H1 (cell line): ENCODE results near the gene P3H1. TPM values are rescaled to one million over a fixed set of nuclear protein-coding genes. Genes with fewer than 3 reads are reported as not detected.

Experiments
- CTCF ChIA-PET: fragments of 300-600 bp; sonication (Branson Sonifier 250); formaldehyde crosslinking; loops from one replicate; lab custom pipeline; 2021; ENCODE audit not compliant: partially characterized antibody; lab: Charles Lee
- POLR2A ChIA-PET: fragments of 300-600 bp; sonication (Branson Sonifier 250); formaldehyde crosslinking; loops from one replicate; lab custom pipeline; 2021; ENCODE audit warnings: inconsistent platforms; ENCODE audit not compliant: partially characterized antibody; lab: Charles Lee
- DNase-seq, 2 experiments: peaks; one replicate each; pipeline versions ENCODE4 v3.0.0 to v3.0.0-alpha.2; 2010 to 2022; ENCODE audit warnings: low spot score in 2 of 2, low read depth in 1 of 2, mixed read lengths in 1 of 2
- FAIRE-seq: peaks from 2 replicates; lab custom pipeline; 2011; peaks lifted over from hg19 to GRCh38; lab: Jason Lieb, UNC
- H2AFZ ChIP-seq: 2 replicates; pipeline ENCODE4 v1.8.1; 2012; ENCODE audit warnings: low read length, inconsistent platforms
- H2AK5ac ChIP-seq: 2 replicates; pipeline ENCODE4 v1.6.1; 2013; ENCODE audit warnings: low read depth, low read length
- H2BK120ac ChIP-seq: replicated peaks from 2 replicates; pipeline ENCODE3; 2013; ENCODE audit warnings: low read depth, low read length, inconsistent platforms
- H2BK12ac ChIP-seq: 2 replicates; pipeline ENCODE4 v1.6.1; 2013; ENCODE audit warnings: low read depth, low read length
- H2BK15ac ChIP-seq: 2 replicates; pipeline ENCODE4 v1.6.1; 2013; ENCODE audit warnings: low read length
- H2BK20ac ChIP-seq: 2 replicates; pipeline ENCODE4 v1.6.1; 2013; ENCODE audit warnings: low read length
- H2BK5ac ChIP-seq: 2 replicates; pipeline ENCODE4 v1.6.1; 2013; ENCODE audit warnings: low read depth, low read length
- H3K14ac ChIP-seq: 2 replicates; pipeline ENCODE4 v1.6.1; 2013; ENCODE audit warnings: inconsistent platforms; ENCODE audit not compliant: insufficient read length
- H3K18ac ChIP-seq: 2 replicates; pipeline ENCODE4 v1.6.1; 2013; ENCODE audit warnings: low read length; ENCODE audit errors: extremely low read depth
- H3K23ac ChIP-seq: 2 replicates; pipeline ENCODE4 v1.6.1; 2013; ENCODE audit warnings: inconsistent platforms; ENCODE audit not compliant: insufficient read length
- H3K23me2 ChIP-seq: 2 replicates; pipeline ENCODE4 v1.6.1; 2013; ENCODE audit warnings: low read depth, low read length
- H3K27ac ChIP-seq: 2 replicates; pipeline ENCODE4 v1.6.1; 2011; ENCODE audit warnings: low read depth, low read length, inconsistent platforms
- H3K27me3 ChIP-seq, 4 experiments: replicated peaks in 1 of 4; 1 replicate in 1 of 4; 2 replicates in 3 of 4; pipeline versions ENCODE4 v1.6.1 to v1.8.1; 2011 to 2013; ENCODE audit warnings: low read length in 3 of 4, mild to moderate bottlenecking in 3 of 4, inconsistent platforms in 2 of 4, mixed read lengths in 2 of 4, moderate library complexity in 1 of 4; ENCODE audit not compliant: control insufficient read depth in 3 of 4, insufficient read depth in 3 of 4; ENCODE audit errors: extremely low read depth in 1 of 4
- H3K36me3 ChIP-seq, 4 experiments: 2 replicates each; pipeline versions ENCODE4 v1.6.1 to v1.8.1; 2011 to 2013; ENCODE audit warnings: mild to moderate bottlenecking in 4 of 4, low read length in 3 of 4, moderate library complexity in 2 of 4, control low read depth in 1 of 4, inconsistent platforms in 1 of 4; ENCODE audit not compliant: insufficient read depth in 4 of 4, control insufficient read depth in 2 of 4
- H3K4ac ChIP-seq: replicated peaks from 2 replicates; pipeline ENCODE3; 2013; ENCODE audit warnings: low read length, low read depth, mixed read lengths, inconsistent platforms; ENCODE audit not compliant: insufficient read length
- H3K4me1 ChIP-seq, 4 experiments: replicated peaks in 1 of 4; 1 replicate in 1 of 4; 2 replicates in 3 of 4; pipeline versions ENCODE4 v1.6.1 to v1.8.1; 2011 to 2013; ENCODE audit warnings: low read length in 3 of 4, inconsistent platforms in 2 of 4, mixed read lengths in 1 of 4; ENCODE audit not compliant: insufficient read depth in 4 of 4, control insufficient read depth in 3 of 4
- H3K4me2 ChIP-seq, 2 experiments: 2 replicates each; pipeline versions ENCODE4 v1.6.1 to v1.8.1; 2011 to 2013; ENCODE audit warnings: low read depth in 2 of 2, low read length in 2 of 2, control low read depth in 1 of 2, inconsistent platforms in 1 of 2, mild to moderate bottlenecking in 1 of 2; ENCODE audit not compliant: insufficient read depth in 1 of 2
- H3K4me3 ChIP-seq, 4 experiments: fragments of 200-600, 300-600 bp in 1 of 4; sonication (generic), shearing (Covaris generic), sonication (Bioruptor Twin) in 1 of 4; 2 replicates each; pipeline versions ENCODE4 v1.5.1 to v1.8.1; 2011 to 2016; ENCODE audit warnings: low read length in 4 of 4, low read depth in 3 of 4, control low read depth in 2 of 4, inconsistent platforms in 2 of 4, mild to moderate bottlenecking in 2 of 4, mixed read lengths in 1 of 4, moderate library complexity in 1 of 4; ENCODE audit not compliant: insufficient read depth in 2 of 4; ENCODE audit errors: extremely low read depth in 1 of 4
- H3K56ac ChIP-seq: replicated peaks from 2 replicates; pipeline ENCODE3; 2013; ENCODE audit warnings: low read depth, mild to moderate bottlenecking, mixed read lengths, low read length, inconsistent platforms; ENCODE audit not compliant: insufficient read length
- H3K79me1 ChIP-seq: 2 replicates; pipeline ENCODE4 v1.6.1; 2013; ENCODE audit warnings: low read depth, low read length, control low read depth
- H3K79me2 ChIP-seq, 2 experiments: 2 replicates each; pipeline versions ENCODE4 v1.6.1 to v1.8.1; 2012 to 2013; ENCODE audit warnings: low read length in 2 of 2, mild to moderate bottlenecking in 2 of 2, inconsistent platforms in 1 of 2; ENCODE audit not compliant: insufficient read depth in 2 of 2, control insufficient read depth in 1 of 2
- H3K9ac ChIP-seq, 4 experiments: replicated peaks in 1 of 4; 1 replicate in 1 of 4; 2 replicates in 3 of 4; pipeline versions ENCODE4 v1.6.1 to v1.8.1; 2011 to 2013; ENCODE audit warnings: low read depth in 3 of 4, low read length in 3 of 4, control low read depth in 2 of 4, mild to moderate bottlenecking in 2 of 4, moderate library complexity in 2 of 4, inconsistent platforms in 1 of 4; ENCODE audit errors: extremely low read depth in 1 of 4
- H3K9me3 ChIP-seq, 2 experiments: 2 replicates each; pipeline versions ENCODE4 v1.6.1 to v1.8.1; 2012 to 2013; ENCODE audit warnings: mild to moderate bottlenecking in 2 of 2, moderate library complexity in 2 of 2, control low read depth in 1 of 2, inconsistent platforms in 1 of 2, low read depth in 1 of 2, low read length in 1 of 2, mixed read lengths in 1 of 2; ENCODE audit not compliant: insufficient read depth in 2 of 2
- H4K20me1 ChIP-seq, 2 experiments: replicated peaks in 1 of 2; 2 replicates each; pipeline versions ENCODE3 to v1.8.1; 2011 to 2013; ENCODE audit warnings: inconsistent platforms in 2 of 2, low read length in 2 of 2, mild to moderate bottlenecking in 1 of 2; ENCODE audit not compliant: insufficient read depth in 2 of 2, control insufficient read depth in 1 of 2
- H4K5ac ChIP-seq: 2 replicates; pipeline ENCODE4 v1.6.1; 2013; ENCODE audit warnings: low read length, low read depth, mixed read lengths, inconsistent platforms; ENCODE audit not compliant: insufficient read length
- H4K8ac ChIP-seq: 2 replicates; pipeline ENCODE4 v1.8.0; 2013; ENCODE audit warnings: mild to moderate bottlenecking, moderate library complexity, low read length, inconsistent platforms; ENCODE audit not compliant: insufficient read depth; ENCODE audit errors: extremely low read depth
- H4K91ac ChIP-seq: replicated peaks from 2 replicates; pipeline ENCODE3; 2013; ENCODE audit warnings: low read length, mixed read lengths, inconsistent platforms; ENCODE audit not compliant: insufficient read length
- JUND ChIP-seq: IDR thresholded peaks from 2 replicates; pipeline ENCODE4 v1.6.1; 2011; ENCODE audit warnings: mild to moderate bottlenecking, improper control_type of control experiment, low read length
- RBBP5 ChIP-seq: IDR thresholded peaks from 2 replicates; pipeline ENCODE4 v1.7.1; 2012; ENCODE audit warnings: low read depth, mild to moderate bottlenecking, inconsistent platforms, low read length, moderate library complexity, borderline replicate concordance
- WGBS, 2 experiments: shearing (Covaris generic) in 1 of 2; methylation state at CpG; one replicate each; pipeline versions ENCODE4 v1.1.6 to v1.1.7; 2013 to 2015; ENCODE audit warnings: low lambda C conversion rate in 2 of 2, mixed read lengths in 2 of 2, inconsistent platforms in 1 of 2, low coverage in 1 of 2, missing lambda C conversion rate in 1 of 2; ENCODE audit not compliant: insufficient replicate concordance in 2 of 2, insufficient coverage in 1 of 2, insufficient read length in 1 of 2; ENCODE audit errors: extremely low coverage in 1 of 2, missing lambda C conversion rate in 1 of 2; 5-methylcytosine and 5-hydroxymethylcytosine counted together
- polyA plus RNA-seq, 7 experiments: library from polyadenylated mRNA; depleted of rRNA in 3 of 7; stranded (reverse) in 5 of 7; unstranded in 2 of 7; fragments of >200 nt in 5 of 7; fragments of 200-250 nt in 2 of 7; gene quantifications; 1 replicate in 5 of 7; 2 replicates in 1 of 7; 4 replicates in 1 of 7; pipeline versions ENCODE4 v1.2.1 to v1.2.3, GENCODE V29; 2011 to 2013; ENCODE audit warnings: missing spikeins in 2 of 7, mixed read lengths in 2 of 7
- total RNA-seq: library from RNA; stranded (reverse); fragmentation: NEBNext Ultra II Directional; extraction: Animal tissue kit (Norgen Biotek cat#: 25700); gene quantifications from 2 replicates; pipeline ENCODE4 v1.2.1, GENCODE V29; 2021

P3H1 gene
- total and polyA plus RNA-seq, 2 of the 8 experiments (the other 6 are each of a cell fraction or from before 2014, with no cell fraction given) = 58.4 to 87.5 TPM

GRCh38 chr1:42733415-42734200, 33.2 kb downstream of the P3H1 start:
- 0 out of 2 replicates have a peak overlapping the region, but pooled peaks have one; percentile 9 for H2BK5ac ChIP-seq
- ChIA-PET POLR2A (interaction anchor here (0.7 to 1.4 kb wide), 3 partner anchors 27 to 51 kb away, joined by 3 to 6 read pairs (median 3); partner anchors contain the start of gene YBX1), CTCF (interaction anchor here (0.9 to 6.4 kb wide), 5 partner anchors 12 to 155 kb away, joined by 3 to 62 read pairs (median 5); no protein-coding TSS in a partner anchor)
- H3K4ac ChIP-seq = peak overlapping the region; percentile 75
- no peak overlapping the region for H2BK15ac ChIP-seq
- no peak overlapping the region for H4K8ac ChIP-seq
- no peaks in the 10 kb centered on the region for H3K79me1 ChIP-seq
- no peak overlapping the region for H3K4me2 ChIP-seq
- no peak overlapping the region for H3K27ac ChIP-seq
- H3K9me3 ChIP-seq = no peaks in the 10 kb centered on the region
- no peak overlapping the region for H2AFZ ChIP-seq
- H4K5ac ChIP-seq = no peak overlapping the region
- peak overlapping the region; percentile 25; the same call in 1 of the 2 replicates for H3K18ac ChIP-seq
- WGBS, 2 experiments = 89% methylated on average over 12 of the region's 12 CpGs; no CpG with 5 or more reads in 1 of the 2 experiments
- H2BK12ac ChIP-seq = no peak overlapping the region
- no peaks in the 10 kb centered on the region for H3K27me3 ChIP-seq
- H3K36me3 ChIP-seq = no peaks in the 10 kb centered on the region
- H3K56ac ChIP-seq = no peak overlapping the region
- H3K4me1 ChIP-seq = peaks cover 0 to 7% (median under 1%) of the 10 kb centered on the region in 4 experiments; a peak in 3 of 7 replicates
- FAIRE-seq (no peak), DNase-seq (peak in 1 of 2 experiments; percentile 43)
- no peaks in the 10 kb centered on the region for H3K79me2 ChIP-seq
- H4K91ac ChIP-seq = peak overlapping the region; percentile 1
- H2BK120ac ChIP-seq = no peak overlapping the region
- H3K9ac ChIP-seq = no peak overlapping the region; a peak in 1 of 7 replicates
- no peak overlapping the region for H2AK5ac ChIP-seq
- peaks cover 0 to 3% of the 10 kb centered on the region in 2 experiments for H4K20me1 ChIP-seq
- no peak overlapping the region for H3K14ac ChIP-seq
- no peak overlapping the region for H3K4me3 ChIP-seq
- no peak overlapping the region for H2BK20ac ChIP-seq
- H3K23ac ChIP-seq = no peak overlapping the region
- TF ChIP-seq JUND (no peak), RBBP5 (0 out of 2 replicates have a peak, but pooled peaks have one; percentile 35)
- no peaks in the 10 kb centered on the region for H3K23me2 ChIP-seq
